Activated T-helper 17 cell treated with anti-CD3 and anti-CD28 coated beads, Interleukin-2, amount 50 U/mL, for 72 hours (primary cell): Measurements from ENCODE around the gene KIRREL3. TPM values are rescaled to one million over a fixed set of nuclear protein-coding genes. Genes with fewer than 3 reads are reported as not detected.

Experiments used
- ATAC-seq: fragments of 150-1000 bp; cut with Tn5 transposase; replicated peaks from 2 replicates; pipeline ENCODE4 v1.10.0; 2021; ENCODE audit warnings: mild to moderate bottlenecking, moderate library complexity
- H3K27ac Mint-ChIP-seq: one replicate; pipeline ENCODE4 v1.8.0; 2022; ENCODE audit warnings: mixed read lengths
- H3K27me3 Mint-ChIP-seq: one replicate; pipeline ENCODE4 v1.8.0; 2022; ENCODE audit warnings: mixed read lengths
- H3K36me3 Mint-ChIP-seq: one replicate; pipeline ENCODE4 v1.8.0; 2022; ENCODE audit warnings: low read depth, mild to moderate bottlenecking, mixed read lengths
- H3K4me1 Mint-ChIP-seq: one replicate; pipeline ENCODE4 v1.8.0; 2022; ENCODE audit warnings: mixed read lengths
- H3K4me3 Mint-ChIP-seq: one replicate; pipeline ENCODE4 v1.8.0; 2022; ENCODE audit warnings: mild to moderate bottlenecking, mixed read lengths
- H3K9me3 Mint-ChIP-seq: one replicate; pipeline ENCODE4 v1.8.0; 2022; ENCODE audit warnings: mixed read lengths
- total RNA-seq, 2 donors: library from RNA; stranded (reverse); gene quantifications; one replicate each; pipeline ENCODE4 v1.2.3, GENCODE V29; 2022

The KIRREL3 gene
- total RNA-seq, 2 donors from 2014 or later, result not detected

DNA sequence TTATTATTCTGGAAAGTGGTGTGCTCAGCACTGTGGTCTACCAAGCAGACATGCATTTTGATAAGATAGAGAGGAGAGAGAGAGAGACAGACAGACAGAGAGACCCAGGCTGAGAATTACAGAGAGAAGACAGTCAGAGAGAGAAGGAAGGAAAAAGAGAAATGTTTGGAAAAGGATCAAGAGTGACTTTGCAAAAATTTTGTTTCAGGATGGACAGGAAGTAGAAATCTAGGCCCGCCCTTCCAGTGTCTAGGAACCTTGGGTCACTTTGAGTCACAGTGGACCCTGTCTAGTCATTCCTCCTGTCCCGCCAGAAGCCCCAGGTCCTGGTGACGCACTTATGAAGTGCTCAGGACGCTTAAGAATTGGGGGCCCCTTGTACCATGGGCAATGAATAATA, 478.4 kb downstream of the KIRREL3 start:
- Mint-ChIP-seq H3K4me1 (no peaks in the 10 kb centered on the region), H3K9me3 (no peaks in the 10 kb centered on the region), H3K4me3 (no peak overlapping the region)

DNA sequence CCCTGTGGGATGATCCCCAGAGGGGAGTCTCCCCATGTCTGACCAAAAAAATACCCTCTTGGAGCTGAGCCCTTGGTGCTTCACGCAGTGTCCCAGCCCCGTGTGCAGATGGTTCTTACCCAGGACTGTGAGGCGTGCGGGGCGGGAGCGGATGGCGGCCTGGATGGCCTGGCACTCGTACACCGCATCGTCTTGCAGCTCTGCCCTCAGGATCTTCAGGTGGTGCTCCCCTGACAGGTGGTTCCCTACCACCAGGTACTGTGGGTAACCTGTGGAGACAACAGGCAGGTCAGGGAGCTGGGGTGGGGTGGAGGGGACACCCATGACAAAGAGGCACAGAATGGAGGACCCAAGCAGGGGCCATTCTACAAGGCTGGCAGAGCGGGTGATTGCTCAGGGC, 479.4 kb downstream of the KIRREL3 start:
- H3K27ac Mint-ChIP-seq, result no peak overlapping the region
- ATAC-seq, result no peak
- no peaks in the 10 kb centered on the region for H3K36me3 Mint-ChIP-seq
- H3K9me3 Mint-ChIP-seq, result no peaks in the 10 kb centered on the region
- no peaks in the 10 kb centered on the region for H3K4me1 Mint-ChIP-seq
- peaks cover 8% of the 10 kb centered on the region for H3K27me3 Mint-ChIP-seq
- no peak overlapping the region for H3K4me3 Mint-ChIP-seq

More for the DNA sequence above, 478.4 kb downstream of the KIRREL3 start:
- no peaks in the 10 kb centered on the region for H3K36me3 Mint-ChIP-seq
- no peak for ATAC-seq
- no peak overlapping the region for H3K27ac Mint-ChIP-seq
- H3K27me3 Mint-ChIP-seq, result peaks cover 10% of the 10 kb centered on the region

- ATAC-seq, result no peak
Observed at GRCh38 chr11:126519764-126520734, 480.5 kb downstream of the KIRREL3 start.

DNA sequence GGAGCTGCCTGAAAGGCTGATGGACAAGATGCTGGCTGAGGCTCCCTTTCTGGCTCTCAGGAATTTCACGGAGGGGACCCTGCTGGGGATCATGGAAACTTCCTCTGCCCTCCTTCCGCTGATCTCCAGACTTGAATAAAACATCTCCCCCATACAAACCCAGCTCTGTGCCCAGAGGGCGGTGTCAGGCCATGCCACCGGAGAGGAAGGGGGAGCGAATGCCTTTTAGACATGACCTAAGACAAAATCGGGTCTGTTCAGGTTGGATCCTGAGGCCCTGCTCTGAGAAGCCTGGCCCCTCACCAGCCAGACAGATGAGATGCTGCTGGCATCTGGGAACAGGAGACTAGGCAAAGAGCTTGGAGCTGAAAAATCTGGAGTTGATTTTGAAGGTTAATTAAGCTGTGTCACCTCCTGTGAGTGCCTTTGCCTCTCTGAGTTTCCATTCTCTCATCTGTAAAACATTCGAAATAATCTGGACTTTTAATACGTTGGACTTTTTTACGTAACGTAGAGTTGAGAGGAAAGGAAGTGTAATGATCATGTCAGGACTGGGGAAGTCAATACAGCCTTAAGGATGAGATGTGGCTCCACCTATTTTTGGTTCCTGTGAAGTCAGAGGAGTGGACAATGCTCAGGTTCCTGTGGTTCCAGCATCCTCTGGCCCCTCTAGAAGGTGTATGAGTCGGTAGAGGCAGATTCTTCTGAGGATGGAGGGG, 481.4 kb downstream of the KIRREL3 start:
- Mint-ChIP-seq H3K36me3 (no peaks in the 10 kb centered on the region), H3K27ac (no peak overlapping the region), H3K4me1 (no peaks in the 10 kb centered on the region), H3K27me3 (peaks cover 8% of the 10 kb centered on the region), H3K9me3 (no peaks in the 10 kb centered on the region), H3K4me3 (no peak overlapping the region)
- no peak for ATAC-seq

More at GRCh38 chr11:126519764-126520734, 480.5 kb downstream of the KIRREL3 start:
- no peaks in the 10 kb centered on the region for H3K9me3 Mint-ChIP-seq
- no peaks in the 10 kb centered on the region for H3K36me3 Mint-ChIP-seq
- peaks cover 8% of the 10 kb centered on the region for H3K27me3 Mint-ChIP-seq
- H3K4me3 Mint-ChIP-seq, result no peak overlapping the region
- no peak overlapping the region for H3K27ac Mint-ChIP-seq
- H3K4me1 Mint-ChIP-seq, result no peaks in the 10 kb centered on the region

- H3K36me3 Mint-ChIP-seq, result no peaks in the 10 kb centered on the region
- no peak overlapping the region for H3K4me3 Mint-ChIP-seq
- no peaks in the 10 kb centered on the region for H3K9me3 Mint-ChIP-seq
- H3K27ac Mint-ChIP-seq, result no peak overlapping the region
- ATAC-seq, result no peak
- peaks cover 13% of the 10 kb centered on the region for H3K27me3 Mint-ChIP-seq
- no peaks in the 10 kb centered on the region for H3K4me1 Mint-ChIP-seq
Observed at GRCh38 chr11:126518071-126518971, 482.2 kb downstream of the KIRREL3 start.

DNA sequence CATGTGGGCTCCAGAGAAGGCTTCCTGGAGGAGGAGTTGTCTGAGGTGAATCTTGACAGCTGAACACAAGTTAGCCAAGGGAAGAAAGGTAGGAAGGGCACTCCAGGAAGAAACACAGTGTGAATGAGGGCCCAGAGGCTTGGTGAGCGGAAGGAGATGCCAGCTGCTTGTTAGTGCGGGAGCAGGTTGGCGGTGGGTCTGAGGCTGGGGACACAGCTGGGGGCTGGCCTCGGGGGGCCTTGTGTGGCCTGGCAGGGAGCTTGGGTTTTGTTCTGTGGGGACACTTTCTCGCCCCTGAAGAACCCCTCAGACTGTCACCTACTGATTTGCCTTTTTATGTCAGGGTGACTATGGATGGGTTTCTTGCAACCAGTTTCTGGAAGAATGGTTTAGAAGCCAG, 485.1 kb downstream of the KIRREL3 start:
- peaks cover 19% of the 10 kb centered on the region for H3K27me3 Mint-ChIP-seq
- ATAC-seq, result no peak
- H3K36me3 Mint-ChIP-seq, result no peaks in the 10 kb centered on the region

GRCh38 chr11:126514061-126514693, 486.4 kb downstream of the KIRREL3 start:
- no peaks in the 10 kb centered on the region for H3K9me3 Mint-ChIP-seq
- H3K4me1 Mint-ChIP-seq, result no peaks in the 10 kb centered on the region
- no peaks in the 10 kb centered on the region for H3K36me3 Mint-ChIP-seq
- no peak for ATAC-seq
- peaks cover 18% of the 10 kb centered on the region for H3K27me3 Mint-ChIP-seq
- H3K4me3 Mint-ChIP-seq, result no peak overlapping the region
- H3K27ac Mint-ChIP-seq, result no peak overlapping the region

More for the DNA sequence above, 485.1 kb downstream of the KIRREL3 start:
- H3K9me3 Mint-ChIP-seq, result no peaks in the 10 kb centered on the region
- no peak overlapping the region for H3K4me3 Mint-ChIP-seq
- no peaks in the 10 kb centered on the region for H3K4me1 Mint-ChIP-seq
- no peak overlapping the region for H3K27ac Mint-ChIP-seq

- H3K27ac Mint-ChIP-seq, result no peak overlapping the region
- peaks cover 20% of the 10 kb centered on the region for H3K27me3 Mint-ChIP-seq
- H3K4me3 Mint-ChIP-seq, result no peak overlapping the region
- no peaks in the 10 kb centered on the region for H3K36me3 Mint-ChIP-seq
- ATAC-seq, result no peak
- no peaks in the 10 kb centered on the region for H3K4me1 Mint-ChIP-seq
- no peaks in the 10 kb centered on the region for H3K9me3 Mint-ChIP-seq
Observed at GRCh38 chr11:126512741-126513715, 487.5 kb downstream of the KIRREL3 start.

DNA sequence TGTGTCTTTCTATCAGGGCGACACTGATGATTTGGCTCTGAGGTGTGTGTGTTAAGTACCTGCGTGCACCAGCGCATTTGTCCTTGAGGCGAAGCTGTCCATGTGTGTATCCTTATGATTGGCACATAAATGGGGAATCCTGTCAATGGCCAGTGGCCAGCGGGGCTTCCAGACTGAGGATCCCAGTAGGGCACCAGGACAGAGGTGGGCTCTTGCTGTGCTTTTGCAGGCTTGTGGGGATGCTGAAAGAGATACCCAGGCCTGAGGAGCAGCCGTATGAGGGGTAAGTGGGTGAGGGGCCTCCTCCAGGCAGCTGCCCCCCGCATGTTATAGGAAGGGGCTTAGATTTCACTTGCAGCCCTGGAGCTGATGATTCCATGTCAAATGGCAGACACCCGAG, 488.3 kb downstream of the KIRREL3 start:
- no peaks in the 10 kb centered on the region for H3K36me3 Mint-ChIP-seq
- no peak for ATAC-seq
- no peaks in the 10 kb centered on the region for H3K4me1 Mint-ChIP-seq
- H3K4me3 Mint-ChIP-seq, result no peak overlapping the region
- no peak overlapping the region for H3K27ac Mint-ChIP-seq
- peaks cover 20% of the 10 kb centered on the region for H3K27me3 Mint-ChIP-seq
- no peaks in the 10 kb centered on the region for H3K9me3 Mint-ChIP-seq

DNA sequence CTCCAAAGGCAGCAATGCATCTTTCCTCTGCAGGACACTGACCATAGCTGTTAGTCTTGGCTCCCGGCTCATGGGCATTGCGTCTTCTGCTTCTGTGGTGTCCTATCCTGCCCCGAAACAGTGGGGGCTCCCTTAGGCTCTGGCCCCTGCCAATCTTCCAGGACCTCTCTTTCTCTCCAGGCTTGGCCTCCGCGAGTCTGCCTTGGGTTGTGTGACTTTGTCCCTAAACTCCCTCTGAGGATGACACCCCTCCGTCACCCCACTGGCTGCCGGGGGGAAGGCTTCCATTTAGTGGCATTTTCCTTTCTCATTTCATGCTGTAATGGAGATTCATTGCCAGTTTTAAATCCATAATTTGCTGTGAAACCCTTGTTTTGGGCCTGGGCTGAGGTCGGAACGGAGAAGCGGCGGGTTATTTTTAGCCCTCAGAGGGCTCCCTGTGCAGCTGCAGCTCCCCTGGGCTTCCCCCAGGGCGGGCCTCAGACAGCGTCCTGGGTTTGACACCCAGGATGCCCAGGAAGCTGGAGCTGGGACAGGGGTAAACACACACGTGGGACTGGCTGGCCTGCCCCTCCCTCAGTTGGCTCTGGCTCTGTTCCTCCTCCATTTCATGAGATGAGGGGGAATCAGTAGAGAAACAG, 489.0 kb downstream of the KIRREL3 start:
- Mint-ChIP-seq H3K27ac (no peak overlapping the region), H3K27me3 (peaks cover 20% of the 10 kb centered on the region)
- no peak for ATAC-seq

DNA sequence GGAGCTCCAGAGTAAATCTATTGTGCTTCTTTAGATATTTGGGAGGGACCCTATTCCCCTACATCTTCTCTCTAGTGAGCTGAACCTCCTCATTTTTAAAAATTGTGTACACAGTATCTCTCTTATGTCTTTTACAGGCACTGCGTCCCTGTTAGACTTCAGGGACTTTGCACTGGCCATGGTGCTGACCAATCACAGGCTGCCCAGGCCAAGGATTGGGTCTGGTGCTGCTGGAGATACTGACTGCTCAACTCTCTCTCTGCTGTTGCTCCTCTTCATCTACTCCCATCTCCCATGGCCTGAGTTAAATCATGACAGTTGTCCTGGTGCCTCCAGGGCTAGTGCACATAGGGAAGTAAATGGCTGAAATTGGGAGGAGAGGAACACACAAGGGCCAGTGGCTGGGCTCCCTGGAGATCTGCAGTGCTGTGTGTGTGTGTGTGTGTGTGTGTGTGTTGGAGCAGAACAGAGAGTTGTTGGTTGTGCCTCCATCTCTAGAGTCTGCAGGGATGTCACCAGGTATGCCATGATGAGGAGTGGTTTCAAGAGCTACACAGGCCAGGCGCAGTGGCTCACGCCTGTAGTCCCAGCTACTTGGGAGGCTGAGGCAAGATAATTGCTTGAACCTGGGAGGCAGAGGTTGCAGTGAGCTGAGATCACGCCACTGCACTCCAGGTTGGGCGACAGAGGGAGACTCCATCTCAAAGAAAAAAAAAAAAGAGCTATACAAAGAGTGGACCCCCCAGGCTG, 489.8 kb downstream of the KIRREL3 start:
- no peaks in the 10 kb centered on the region for H3K4me1 Mint-ChIP-seq
- H3K9me3 Mint-ChIP-seq, result no peaks in the 10 kb centered on the region
- H3K36me3 Mint-ChIP-seq, result no peaks in the 10 kb centered on the region
- H3K4me3 Mint-ChIP-seq, result no peak overlapping the region
- peaks cover 20% of the 10 kb centered on the region for H3K27me3 Mint-ChIP-seq
- no peak for ATAC-seq
- H3K27ac Mint-ChIP-seq, result no peak overlapping the region

More for the DNA sequence above, 489.0 kb downstream of the KIRREL3 start:
- H3K4me3 Mint-ChIP-seq, result no peak overlapping the region
- H3K4me1 Mint-ChIP-seq, result no peaks in the 10 kb centered on the region
- no peaks in the 10 kb centered on the region for H3K36me3 Mint-ChIP-seq
- no peaks in the 10 kb centered on the region for H3K9me3 Mint-ChIP-seq

DNA sequence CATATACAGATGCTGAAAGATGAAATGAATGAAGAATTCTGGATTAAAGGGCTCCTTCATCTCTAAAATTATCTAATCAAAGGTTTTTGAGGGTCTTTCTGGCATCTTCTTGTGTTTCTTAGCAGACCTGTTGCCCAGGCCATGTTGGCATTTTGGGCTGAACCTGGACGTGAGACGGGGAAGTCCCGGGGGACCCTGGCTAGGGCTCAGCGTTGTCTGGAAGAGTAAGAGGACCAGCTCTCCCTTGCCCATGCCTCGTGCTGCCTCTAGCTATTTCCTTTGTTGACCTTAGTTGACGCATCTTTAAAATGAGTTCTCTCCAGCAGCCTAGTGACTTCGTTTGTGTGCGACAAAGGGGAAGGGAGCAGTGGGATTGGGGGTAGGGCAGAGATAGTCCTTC, 492.9 kb downstream of the KIRREL3 start:
- Mint-ChIP-seq H3K27me3 (peaks cover 32% of the 10 kb centered on the region), H3K4me1 (no peaks in the 10 kb centered on the region), H3K36me3 (no peaks in the 10 kb centered on the region), H3K27ac (no peak overlapping the region), H3K9me3 (no peaks in the 10 kb centered on the region), H3K4me3 (no peak overlapping the region)
- no peak for ATAC-seq
